Measurements from ENCODE around the gene MBNL3.

- TF ChIP-seq CTCF (IDR thresholded peaks at IDR 0.05) (peak; percentile 28; the same call in 1 of the 2 replicates), POLR2AphosphoS5 (IDR thresholded peaks at IDR 0.05; ENCODE audit: low read depth, low read length) (no peak)
Measured at GRCh38 chrX:132375941-132376340, 112.9 kb downstream of the MBNL3 start.
